Pons (tissue), 1 donor: ENCODE data around the gene PLPPR1.
A peak's percentile ranks its signal among the peaks of the same experiment; 100 is the strongest.
"Not testable (repeated sequence)": the region's sequence is repeated elsewhere in the genome, so short reads cannot be mapped to it uniquely, and the experiment has no call there.

ENCODE experiments used
- DNase-seq: peaks from one replicate; pipeline ENCODE4 v3.0.0-alpha.2; 2016; ENCODE audit warnings: low spot score

Gene PLPPR1

GRCh38 chr9:101121836-101122399 lies 93.4 kb downstream of the PLPPR1 start:
- DNase-seq: no peak

- DNase-seq: no peak
Observed at GRCh38 chr9:101126556-101126955, 98.0 kb downstream of the PLPPR1 start.

- DNase-seq: not testable (repeated sequence)
Observed at GRCh38 chr9:101127369-101127768, 98.8 kb downstream of the PLPPR1 start.

GRCh38 chr9:101128623-101129022 lies 100.1 kb downstream of the PLPPR1 start:
- DNase-seq: no peak

- DNase-seq: no peak
Observed at GRCh38 chr9:101130054-101130453, 101.5 kb downstream of the PLPPR1 start.

GRCh38 chr9:101131326-101131725 lies 102.8 kb downstream of the PLPPR1 start:
- no peak for DNase-seq

GRCh38 chr9:101132801-101133200 lies 104.3 kb downstream of the PLPPR1 start:
- DNase-seq: no peak

- DNase-seq: no peak
Observed at GRCh38 chr9:101138509-101138908, 110.0 kb downstream of the PLPPR1 start.

- DNase-seq: no peak
Observed at GRCh38 chr9:101139082-101139481, 110.6 kb downstream of the PLPPR1 start.

- no peak for DNase-seq
Observed at GRCh38 chr9:101140764-101141163, 112.2 kb downstream of the PLPPR1 start.

GRCh38 chr9:101146508-101146907 lies 118.0 kb downstream of the PLPPR1 start:
- no peak for DNase-seq

GRCh38 chr9:101148344-101148743 lies 119.8 kb downstream of the PLPPR1 start:
- no peak for DNase-seq

GRCh38 chr9:101158361-101158760 lies 129.8 kb downstream of the PLPPR1 start:
- DNase-seq: no peak

GRCh38 chr9:101162231-101162630 lies 133.7 kb downstream of the PLPPR1 start:
- DNase-seq: peak; percentile 97

GRCh38 chr9:101165131-101165530 lies 136.6 kb downstream of the PLPPR1 start:
- no peak for DNase-seq

- DNase-seq: no peak
Observed at GRCh38 chr9:101167490-101168134, 139.1 kb downstream of the PLPPR1 start.

- DNase-seq: no peak
Observed at GRCh38 chr9:101172616-101173015, 144.1 kb downstream of the PLPPR1 start.

- no peak for DNase-seq
Observed at GRCh38 chr9:101173907-101174306, 145.4 kb downstream of the PLPPR1 start.

GRCh38 chr9:101176384-101176783 lies 147.9 kb downstream of the PLPPR1 start:
- DNase-seq: no peak

GRCh38 chr9:101184813-101185278 lies 156.3 kb downstream of the PLPPR1 start:
- DNase-seq: no peak

GRCh38 chr9:101191723-101192122 lies 163.2 kb downstream of the PLPPR1 start:
- DNase-seq: no peak

GRCh38 chr9:101197026-101197425 lies 168.5 kb downstream of the PLPPR1 start:
- DNase-seq: no peak

- DNase-seq: no peak
Observed at GRCh38 chr9:101200852-101201251, 172.3 kb downstream of the PLPPR1 start.

GRCh38 chr9:101201630-101202029 lies 173.1 kb downstream of the PLPPR1 start:
- DNase-seq: peak; percentile 55
